Spinal cord (tissue), 10 donors: Measurements from ENCODE around the gene MSANTD1. TPM values are rescaled to one million over a fixed set of nuclear protein-coding genes. Genes with fewer than 3 reads are reported as not detected.

Experiments
- DNase-seq, 6 donors: peaks; one replicate each; pipeline versions ENCODE4 v3.0.0 to v3.0.0-alpha.2; 2013 to 2015; ENCODE audit warnings: low spot score in 6 of 6, low read depth in 4 of 6
- H3K27ac ChIP-seq: one replicate; pipeline ENCODE4 v1.5.1; 2013; ENCODE audit warnings: low read depth, low read length, control low read depth
- H3K27me3 ChIP-seq: one replicate; pipeline ENCODE4 v1.6.1; 2013; ENCODE audit warnings: low read length; ENCODE audit not compliant: control insufficient read depth, insufficient read depth
- H3K36me3 ChIP-seq: one replicate; pipeline ENCODE4 v1.6.1; 2013; ENCODE audit warnings: low read length; ENCODE audit not compliant: control insufficient read depth, insufficient read depth
- H3K4me1 ChIP-seq: one replicate; pipeline ENCODE4 v1.6.1; 2013; ENCODE audit warnings: low read length; ENCODE audit not compliant: control insufficient read depth, insufficient read depth
- H3K4me3 ChIP-seq: one replicate; pipeline ENCODE4 v1.5.1; 2013; ENCODE audit warnings: low read depth, low read length, control low read depth
- H3K9me3 ChIP-seq: one replicate; pipeline ENCODE4 v1.6.1; 2013; ENCODE audit warnings: low read length; ENCODE audit not compliant: control insufficient read depth, insufficient read depth
- WGBS: methylation state at CpG from one replicate; pipeline ENCODE4 v1.1.5; 2013; ENCODE audit warnings: missing lambda C conversion rate; ENCODE audit not compliant: insufficient coverage; 5-methylcytosine and 5-hydroxymethylcytosine counted together
- polyA plus RNA-seq, 2 donors: library from polyadenylated mRNA; unstranded; fragments of 120-200 nt; gene quantifications; one replicate each; pipeline ENCODE4 v1.2.1, GENCODE V29; 2013; ENCODE audit not compliant: insufficient read length in 2 of 2
- total RNA-seq, 2 donors: library from RNA; depleted of rRNA in 1 of 2; stranded (reverse); fragments of 120-200 nt in 1 of 2; fragments of >200 nt in 1 of 2; gene quantifications; one replicate each; pipeline versions ENCODE4 v1.2.3 to v1.2.4, GENCODE V29; 2013 to 2014
- donor health status: healthy.

MSANTD1 gene
- total and polyA plus RNA-seq, 4 donors = 1.4 to 5.7 (median 3.3) TPM

DNA sequence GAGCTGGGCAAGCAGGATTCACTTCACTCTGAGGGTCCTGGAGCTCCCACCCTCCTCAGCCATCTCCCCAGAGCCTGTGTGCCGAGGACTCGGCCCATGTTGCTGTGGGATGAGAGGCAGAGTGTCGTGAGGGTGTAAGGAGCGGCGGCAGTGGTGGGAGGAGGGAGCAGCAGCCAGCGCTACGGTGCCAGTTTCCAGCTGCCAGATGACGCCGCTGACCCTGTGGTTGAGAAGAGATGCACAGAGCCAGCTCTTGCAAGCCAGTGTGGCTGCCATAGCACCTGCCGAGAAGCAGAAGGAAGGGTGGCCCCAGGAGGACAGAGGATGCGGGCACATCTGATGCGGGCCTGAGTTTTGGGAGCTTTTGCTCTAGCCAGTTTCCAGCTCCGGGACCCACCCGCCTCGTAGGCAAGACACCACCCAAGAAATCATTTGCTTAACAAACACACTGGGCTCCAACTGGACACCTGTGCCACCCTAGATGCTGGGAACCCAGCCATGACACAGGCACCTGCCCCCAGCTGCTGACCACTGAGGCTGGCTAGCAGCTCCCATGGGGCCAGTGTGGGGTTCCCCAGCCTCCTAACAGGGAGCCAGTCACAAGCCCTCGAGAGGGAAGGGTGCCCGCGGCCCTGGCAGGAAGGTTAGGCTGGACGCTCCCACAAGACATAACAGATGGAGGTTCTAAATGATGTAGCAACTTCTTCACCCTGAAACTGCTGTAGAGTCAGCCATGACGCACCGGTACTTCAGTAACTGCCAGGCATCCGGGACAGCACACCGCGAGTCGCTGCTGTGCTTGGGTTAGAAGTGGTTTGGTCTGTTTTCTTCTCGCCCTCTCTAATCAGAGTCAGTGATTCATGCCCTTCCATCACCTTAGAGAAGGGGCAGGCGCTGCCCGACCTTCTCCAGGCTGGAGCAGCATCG is 8.9 kb downstream of the MSANTD1 start:
- no peaks in the 10 kb centered on the region for H3K27me3 ChIP-seq
- no peak overlapping the region for H3K4me3 ChIP-seq
- peaks cover 4% of the 10 kb centered on the region for H3K4me1 ChIP-seq
- 79% methylated on average over 21 of the region's 29 CpGs for WGBS
- H3K36me3 ChIP-seq = peaks cover 70% of the 10 kb centered on the region
- no peaks in the 10 kb centered on the region for H3K9me3 ChIP-seq
- no peak overlapping the region for H3K27ac ChIP-seq
- no peak for DNase-seq

DNA sequence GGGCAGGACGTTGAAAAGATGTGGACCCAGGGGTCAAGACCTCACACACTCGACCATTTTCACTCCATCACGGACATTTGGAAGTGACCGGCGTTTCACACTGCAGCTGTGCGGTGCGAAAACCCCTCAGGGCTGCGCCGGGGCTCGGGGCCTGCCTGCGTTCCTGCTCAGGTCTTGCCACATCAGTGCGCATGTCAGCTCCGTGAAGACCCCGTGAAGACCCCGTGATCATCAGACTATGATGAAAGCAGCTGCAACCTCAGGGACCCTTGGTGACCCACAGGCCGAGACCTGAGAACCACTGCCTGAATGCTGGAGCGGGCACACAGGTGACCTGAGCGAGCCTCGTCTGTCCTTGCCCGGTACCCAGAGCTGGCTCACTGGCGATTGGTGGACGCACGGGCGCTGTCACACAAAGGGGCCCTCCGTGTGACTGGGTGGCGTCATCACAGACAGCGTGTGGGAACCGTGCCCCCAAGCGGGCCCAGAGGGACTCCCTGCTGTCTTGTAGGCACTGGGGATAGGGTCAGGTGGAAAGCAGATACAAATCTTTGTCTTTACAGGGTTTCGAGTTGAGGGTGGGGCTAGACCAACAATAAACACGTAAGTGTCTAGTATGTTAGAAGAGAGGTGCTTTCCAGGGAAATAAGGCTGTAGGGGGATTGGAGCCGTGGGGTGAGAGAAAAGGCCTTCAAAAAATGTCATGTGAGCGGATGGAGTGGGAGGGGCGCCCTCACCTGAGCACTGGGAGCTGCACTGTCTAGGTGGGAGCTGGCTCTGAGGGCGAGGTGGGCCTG is 12.7 kb downstream of the MSANTD1 start:
- H3K36me3 ChIP-seq = peaks cover 41% of the 10 kb centered on the region
- H3K9me3 ChIP-seq = no peaks in the 10 kb centered on the region
- no peaks in the 10 kb centered on the region for H3K27me3 ChIP-seq
- DNase-seq = no peak
- WGBS = 85% methylated on average over 32 of the region's 35 CpGs
- no peak overlapping the region for H3K27ac ChIP-seq
- no peak overlapping the region for H3K4me3 ChIP-seq
- H3K4me1 ChIP-seq = no peaks in the 10 kb centered on the region

DNA sequence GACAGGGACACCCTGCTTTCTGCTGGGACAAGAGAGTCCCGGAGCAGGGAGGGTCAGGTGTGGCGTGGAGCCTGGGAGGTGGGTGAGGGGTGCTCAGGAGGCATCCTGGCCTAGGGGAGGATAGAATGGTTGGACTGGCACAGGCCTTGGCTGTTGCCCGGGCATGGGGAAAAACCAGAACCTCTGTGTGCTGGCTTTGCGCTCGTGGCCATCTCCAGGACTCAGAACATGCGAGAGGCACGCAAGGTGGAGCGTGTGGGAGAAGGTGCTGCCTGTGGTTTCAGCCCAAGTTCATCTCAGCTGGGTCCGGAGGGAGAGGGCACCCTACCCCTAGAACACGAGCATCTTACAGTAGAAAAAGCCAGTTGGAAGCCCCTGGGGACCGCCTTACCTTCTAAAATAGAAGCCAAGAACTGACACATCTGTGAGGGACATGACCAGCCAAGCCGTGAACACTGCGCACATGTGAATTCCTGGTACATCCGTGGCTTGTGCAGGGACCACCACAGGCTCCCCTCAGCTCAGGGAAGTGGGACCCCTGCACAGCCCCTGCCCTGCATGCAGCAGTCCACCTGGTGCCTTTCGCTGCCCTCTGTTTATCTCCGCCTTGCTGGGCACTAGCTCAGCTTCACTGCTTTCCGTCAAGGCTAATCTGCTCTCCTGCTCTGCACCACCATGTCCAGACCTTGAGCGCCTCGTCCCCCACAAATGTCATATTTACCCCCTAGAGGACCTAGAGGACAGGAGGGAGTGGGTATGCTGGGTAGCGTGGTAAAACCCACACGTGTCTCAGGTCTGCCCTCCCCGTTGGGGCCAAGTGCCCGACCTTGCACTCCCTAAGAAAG is 13.5 kb downstream of the MSANTD1 start:
- peaks cover 33% of the 10 kb centered on the region for H3K36me3 ChIP-seq
- no peak overlapping the region for H3K27ac ChIP-seq
- no peaks in the 10 kb centered on the region for H3K9me3 ChIP-seq
- H3K27me3 ChIP-seq = no peaks in the 10 kb centered on the region
- WGBS = 89% methylated on average over 20 of the region's 23 CpGs
- H3K4me1 ChIP-seq = no peaks in the 10 kb centered on the region
- no peak for DNase-seq
- H3K4me3 ChIP-seq = no peak overlapping the region

DNA sequence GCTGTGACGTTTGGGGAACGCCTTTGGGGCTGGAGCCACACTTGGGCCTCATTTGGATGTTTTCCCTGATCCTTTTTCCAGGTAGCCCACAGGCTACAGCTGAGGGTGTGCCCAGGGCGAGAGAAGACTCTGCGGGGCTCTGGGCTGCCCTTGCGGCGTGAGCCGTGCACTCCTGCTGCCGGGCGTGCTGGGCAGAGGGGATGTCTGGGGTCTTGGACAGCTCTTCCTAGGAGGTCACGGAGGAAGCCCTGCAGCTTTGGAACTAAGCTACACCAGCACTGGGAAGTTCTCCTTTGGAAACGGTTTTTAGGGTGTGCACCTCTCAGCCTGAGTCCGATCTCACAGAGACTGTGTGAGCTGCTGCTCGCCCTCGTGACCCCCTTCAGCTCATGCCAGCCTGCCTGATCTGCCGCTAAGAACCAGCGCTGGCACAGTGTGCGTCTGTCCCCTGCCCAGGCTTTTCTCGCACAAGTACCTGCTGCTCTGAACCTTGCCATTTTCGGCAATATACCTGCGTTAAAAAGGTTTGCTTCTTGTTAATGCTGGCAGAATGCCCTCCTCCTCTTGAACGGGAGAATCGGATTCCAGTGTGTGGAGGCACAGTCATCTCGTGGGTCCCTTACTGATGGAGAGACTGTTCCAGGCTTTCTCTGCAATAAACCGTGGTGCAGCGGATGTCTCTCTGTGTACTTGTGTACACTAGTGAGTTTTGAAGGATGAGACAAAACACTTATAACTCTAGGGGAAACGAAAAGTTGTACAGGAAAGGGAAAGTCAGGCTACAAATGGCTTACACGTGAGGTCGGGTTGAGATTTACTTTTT is 14.3 kb downstream of the MSANTD1 start:
- H3K9me3 ChIP-seq = no peaks in the 10 kb centered on the region
- no peaks in the 10 kb centered on the region for H3K4me1 ChIP-seq
- DNase-seq = no peak
- no peak overlapping the region for H3K27ac ChIP-seq
- peaks cover 33% of the 10 kb centered on the region for H3K36me3 ChIP-seq
- 87% methylated on average over 23 of the region's 28 CpGs for WGBS
- H3K27me3 ChIP-seq = no peaks in the 10 kb centered on the region
- no peak overlapping the region for H3K4me3 ChIP-seq

DNA sequence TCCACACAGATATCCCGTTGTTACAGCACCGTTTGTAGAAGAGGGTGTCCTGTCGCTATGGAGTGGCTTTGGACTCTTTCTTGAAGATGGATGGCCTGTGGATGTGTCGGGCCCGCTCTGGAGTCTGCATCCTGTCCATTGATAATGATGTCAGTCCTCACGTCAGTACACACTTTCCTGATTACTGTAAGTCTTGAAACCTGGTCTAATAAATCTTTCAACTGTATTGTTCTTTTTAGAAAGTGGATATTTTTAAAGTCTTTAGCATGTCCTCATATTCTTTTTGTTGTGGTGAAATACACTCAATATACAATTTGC is 14.9 kb downstream of the MSANTD1 start:
- Histone ChIP-seq H3K27me3 (no peaks in the 10 kb centered on the region), H3K9me3 (no peaks in the 10 kb centered on the region), H3K27ac (no peak overlapping the region), H3K4me3 (no peak overlapping the region), H3K4me1 (peaks cover 4% of the 10 kb centered on the region), H3K36me3 (peaks cover 39% of the 10 kb centered on the region)
- DNase-seq = no peak
- no CpG with 5 or more reads among the region's 6 CpGs for WGBS

DNA sequence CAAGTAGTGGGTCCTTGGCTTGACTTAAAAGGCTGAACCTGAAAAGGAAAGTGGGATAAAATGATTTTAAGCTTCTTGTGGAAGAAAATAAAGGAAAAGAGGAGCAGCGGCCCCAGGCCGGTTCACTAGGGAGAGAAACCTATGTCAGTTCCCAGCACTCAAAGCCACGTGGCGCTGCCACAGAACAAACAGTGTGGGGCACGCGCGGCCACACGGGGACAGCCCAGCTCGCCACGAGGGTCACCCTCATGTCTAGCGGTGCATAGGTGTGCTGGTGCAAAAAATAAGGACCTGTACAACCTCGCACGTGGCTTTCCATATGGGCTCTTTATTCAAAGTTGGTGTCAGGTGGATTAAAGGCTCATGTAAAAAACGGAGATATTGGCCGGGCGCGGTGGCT is 17.1 kb downstream of the MSANTD1 start:
- DNase-seq = no peak
- Histone ChIP-seq H3K27ac (no peak overlapping the region), H3K4me1 (peaks cover 21% of the 10 kb centered on the region), H3K27me3 (no peaks in the 10 kb centered on the region), H3K9me3 (no peaks in the 10 kb centered on the region), H3K4me3 (no peak overlapping the region), H3K36me3 (peaks cover 41% of the 10 kb centered on the region)
- 97% methylated on average over 14 of the region's 17 CpGs for WGBS

DNA sequence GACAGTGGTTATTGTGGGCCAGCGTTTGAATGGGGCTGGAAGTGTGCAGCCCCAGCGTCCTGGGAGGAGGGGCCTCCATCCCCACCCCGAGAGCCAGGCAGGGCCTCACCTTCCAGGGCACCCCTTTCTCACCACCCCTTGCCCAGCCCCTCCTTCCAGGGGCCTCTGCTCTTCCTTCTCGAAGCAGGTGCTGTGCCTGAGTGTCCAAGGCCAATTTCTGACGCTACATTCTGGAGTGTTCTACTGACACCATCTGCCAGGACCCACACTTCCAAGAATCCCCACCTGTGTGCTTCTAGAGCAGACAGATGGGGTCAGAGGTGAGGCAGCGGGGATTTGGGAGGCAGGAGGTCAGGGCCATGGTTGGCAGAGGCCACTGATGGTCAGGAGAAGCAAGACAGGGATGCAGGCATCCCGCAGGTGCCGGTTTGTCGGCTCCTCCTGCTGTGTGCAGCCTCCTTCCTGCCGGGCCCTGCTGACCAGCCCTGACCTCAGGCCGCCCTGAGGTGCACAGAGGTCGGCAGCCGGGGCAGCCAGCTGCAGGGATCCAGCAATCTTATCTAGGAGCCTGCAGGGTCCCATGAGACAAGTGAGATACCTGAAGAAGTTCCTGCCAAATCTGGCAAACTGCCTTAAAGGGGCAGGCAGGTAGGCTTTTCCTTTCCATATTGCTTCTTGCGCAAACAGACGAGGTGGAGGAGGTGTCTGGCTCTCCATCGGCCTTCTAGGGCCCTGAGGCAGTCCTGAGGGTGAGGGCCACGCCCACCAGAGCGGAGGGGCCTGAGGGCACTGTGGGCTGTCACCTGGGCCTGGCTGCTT is 18.8 kb downstream of the MSANTD1 start:
- Histone ChIP-seq H3K36me3 (peaks cover 25% of the 10 kb centered on the region), H3K27me3 (no peaks in the 10 kb centered on the region), H3K9me3 (no peaks in the 10 kb centered on the region), H3K27ac (no peak overlapping the region), H3K4me1 (peaks cover 21% of the 10 kb centered on the region), H3K4me3 (no peak overlapping the region)
- WGBS = 75% methylated on average over 15 of the region's 18 CpGs
- no peak for DNase-seq

DNA sequence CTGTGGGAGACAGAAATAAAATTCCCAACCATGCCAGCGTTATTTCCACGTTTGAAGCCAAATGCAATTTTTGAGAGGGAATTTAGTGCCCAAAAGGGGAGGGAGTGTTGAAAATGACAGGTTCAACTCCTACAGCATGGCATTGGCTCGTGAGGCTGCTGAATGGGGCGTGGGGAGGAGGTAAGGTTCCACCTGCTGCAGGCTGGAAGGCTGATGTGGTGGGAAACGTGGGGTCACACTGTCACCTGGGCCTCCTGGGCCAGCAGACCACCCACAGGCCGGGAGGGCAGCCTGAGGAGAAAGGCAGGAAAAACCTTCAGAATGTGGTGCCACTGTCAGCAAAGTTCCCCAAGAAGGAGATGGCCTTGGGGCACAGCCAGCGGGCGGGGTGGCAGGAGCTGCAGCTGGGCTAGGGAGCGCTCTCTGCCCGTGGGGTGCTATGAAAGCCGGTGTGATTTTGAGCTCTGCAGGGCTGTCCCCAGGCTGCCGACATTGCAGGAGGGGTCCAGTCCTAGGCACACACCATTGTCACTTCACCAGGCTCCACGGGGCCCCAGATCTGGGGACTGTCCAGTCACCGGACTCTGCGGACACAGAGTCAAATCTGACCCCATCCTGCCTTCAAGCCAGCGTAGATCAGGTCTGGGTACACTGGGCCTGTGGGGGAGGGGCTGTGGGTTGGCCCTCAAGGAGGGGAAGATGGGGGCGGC is 19.6 kb downstream of the MSANTD1 start:
- Histone ChIP-seq H3K4me3 (no peak overlapping the region), H3K27me3 (no peaks in the 10 kb centered on the region), H3K9me3 (no peaks in the 10 kb centered on the region), H3K27ac (no peak overlapping the region), H3K4me1 (peaks cover 21% of the 10 kb centered on the region), H3K36me3 (peaks cover 18% of the 10 kb centered on the region)
- DNase-seq = no peak
- WGBS = 83% methylated on average over 15 of the region's 17 CpGs
